B cell (primary cell): Measurements from ENCODE around the gene NFILZ. TPM values are rescaled to one million over a fixed set of nuclear protein-coding genes. Genes with fewer than 3 reads are reported as not detected.

Experiments used
- ATAC-seq: fragments of 200-7000 bp; cut with Tn5 transposase; one replicate; pipeline ENCODE4 v1.10.0; 2021; ENCODE audit warnings: low read depth, mild to moderate bottlenecking, moderate number of reproducible peaks, moderate library complexity
- CTCF ChIA-PET: fragments of 350-600 bp; sonication (Branson Sonifier 250); formaldehyde crosslinking; loops from one replicate; lab custom pipeline; 2021; ENCODE audit warnings: antibody characterized with exemption, inconsistent platforms; lab: Charles Lee
- POLR2A ChIA-PET: fragments of 350-600 bp; sonication (Branson Sonifier 250); formaldehyde crosslinking; loops from one replicate; lab custom pipeline; 2021; ENCODE audit warnings: antibody characterized with exemption; lab: Charles Lee
- DNase-seq: peaks from one replicate; pipeline ENCODE4 v3.0.0; 2013
- H2AFZ ChIP-seq: 2 replicates; pipeline ENCODE4 v1.6.1; 2012; ENCODE audit warnings: mild to moderate bottlenecking, low read depth, low read length; ENCODE audit not compliant: insufficient read depth, poor library complexity, severe bottlenecking
- H3K27ac ChIP-seq, 2 donors: 1 replicate in 1 of 2; 2 replicates in 1 of 2; pipeline ENCODE4 v1.5.1; 2012 to 2013; ENCODE audit warnings: low read length in 2 of 2, mild to moderate bottlenecking in 2 of 2, moderate library complexity in 1 of 2
- H3K27me3 ChIP-seq, 4 experiments: fragments of 200-600 bp in 1 of 4; sonication (generic) in 1 of 4; replicated peaks in 1 of 4; 1 replicate in 2 of 4; 2 replicates in 2 of 4; pipeline versions ENCODE4 v1.6.1 to v1.7.0; 2013 to 2016; ENCODE audit warnings: low read length in 3 of 4, mild to moderate bottlenecking in 2 of 4, mixed read lengths in 1 of 4, moderate library complexity in 1 of 4; ENCODE audit not compliant: insufficient read depth in 4 of 4, control insufficient read depth in 3 of 4; ENCODE audit errors: control extremely low read depth in 1 of 4
- H3K36me3 ChIP-seq, 2 experiments: replicated peaks in 1 of 2; 1 replicate in 1 of 2; 2 replicates in 1 of 2; pipeline versions ENCODE4 v1.6.1 to v1.7.1; 2013; ENCODE audit warnings: low read length in 1 of 2; ENCODE audit not compliant: insufficient read depth in 2 of 2, control insufficient read depth in 1 of 2; ENCODE audit errors: control extremely low read depth in 1 of 2, extremely low read depth in 1 of 2
- H3K4me1 ChIP-seq, 2 donors: fragments of 200-600 bp in 1 of 2; sonication (generic) in 1 of 2; 1 replicate in 1 of 2; 2 replicates in 1 of 2; pipeline versions ENCODE4 v1.5.1 to v1.6.1; 2013 to 2017; ENCODE audit warnings: low read length in 2 of 2; ENCODE audit not compliant: control insufficient read depth in 2 of 2, insufficient read depth in 2 of 2
- H3K4me2 ChIP-seq: replicated peaks from 2 replicates; pipeline ENCODE3; 2012; ENCODE audit warnings: mild to moderate bottlenecking, low read depth, low read length; ENCODE audit not compliant: poor library complexity, severe bottlenecking
- H3K4me3 ChIP-seq, 5 experiments: fragments of 200-600 bp in 1 of 5; sonication (generic) in 1 of 5; 1 replicate in 3 of 5; 2 replicates in 2 of 5; pipeline versions ENCODE4 v1.5.1 to v1.7.0; 2011 to 2016; ENCODE audit warnings: low read length in 4 of 5, mild to moderate bottlenecking in 4 of 5, low read depth in 2 of 5, control low read depth in 1 of 5, moderate library complexity in 1 of 5; ENCODE audit not compliant: insufficient read depth in 1 of 5; ENCODE audit errors: control extremely low read depth in 1 of 5, extremely low read depth in 1 of 5
- H3K79me2 ChIP-seq: fragments of 200-600 bp; sonication (generic); one replicate; pipeline ENCODE4 v1.6.0; 2016; ENCODE audit warnings: low read length; ENCODE audit not compliant: control insufficient read depth, insufficient read depth
- H3K9ac ChIP-seq: fragments of 200-600 bp; sonication (generic); 2 replicates; pipeline ENCODE4 v1.6.1; 2017; ENCODE audit warnings: mild to moderate bottlenecking, low read length, moderate library complexity
- H3K9me3 ChIP-seq, 3 donors: one replicate each; pipeline versions ENCODE4 v1.6.1 to v1.7.1; 2013; ENCODE audit warnings: low read length in 2 of 3; ENCODE audit not compliant: control insufficient read depth in 2 of 3, insufficient read depth in 1 of 3; ENCODE audit errors: control extremely low read depth in 1 of 3
- H4K20me1 ChIP-seq: 2 replicates; pipeline ENCODE4 v1.6.0; 2012; ENCODE audit warnings: mild to moderate bottlenecking, low read length; ENCODE audit not compliant: insufficient read depth, control insufficient read depth, poor library complexity, severe bottlenecking
- H3K27ac Mint-ChIP-seq: one replicate; pipeline ENCODE4 v1.8.0; 2021; ENCODE audit warnings: mixed read lengths
- H3K27me3 Mint-ChIP-seq: one replicate; pipeline ENCODE4 v1.8.0; 2021; ENCODE audit warnings: mixed read lengths
- H3K4me1 Mint-ChIP-seq: one replicate; pipeline ENCODE4 v1.8.0; 2021; ENCODE audit warnings: mixed read lengths
- H3K4me3 Mint-ChIP-seq: one replicate; pipeline ENCODE4 v1.8.0; 2021; ENCODE audit warnings: mixed read lengths
- H3K9me3 Mint-ChIP-seq: one replicate; pipeline ENCODE4 v1.8.0; 2022; ENCODE audit warnings: mixed read lengths; ENCODE audit not compliant: insufficient read depth
- EZH2 ChIP-seq: IDR thresholded peaks from 2 replicates; pipeline ENCODE4 v1.6.1; 2012; ENCODE audit warnings: borderline replicate concordance, low read depth, mild to moderate bottlenecking, moderate library complexity, low read length; ENCODE audit not compliant: insufficient read depth, poor library complexity, severe bottlenecking
- WGBS: methylation state at CpG from one replicate; pipeline ENCODE4 v1.1.5; 2013; ENCODE audit warnings: missing lambda C conversion rate; ENCODE audit not compliant: insufficient coverage; 5-methylcytosine and 5-hydroxymethylcytosine counted together
- intact Hi-C: fragments of 100-400 bp; cut with micrococcal nuclease; formaldehyde crosslinking; loops from one replicate; pipeline ENCODE4 v1.10.0; 2022
- polyA plus RNA-seq: library from polyadenylated mRNA; depleted of rRNA; stranded (reverse); fragments of >200 nt; gene quantifications from 2 replicates; pipeline ENCODE4 v1.2.3, GENCODE V29; 2012
- total RNA-seq, 2 donors: library from RNA; stranded (reverse); fragments of 120-200 nt in 1 of 2; gene quantifications; 1 replicate in 1 of 2; 2 replicates in 1 of 2; pipeline versions ENCODE4 v1.2.3 to v1.2.4, GENCODE V29; 2013 to 2022
- TF ChIP-seq, protein P1 (sequence below): fragments of 200-600 bp; IDR thresholded peaks from one replicate; pipeline ENCODE4 v1.8.0; 2022; ENCODE audit warnings: antibody characterized with exemption, mild to moderate bottlenecking

Gene NFILZ
- total and polyA plus RNA-seq, 2 donors (not counting 1 experiment from before 2014, with no cell fraction given): not detected

DNA sequence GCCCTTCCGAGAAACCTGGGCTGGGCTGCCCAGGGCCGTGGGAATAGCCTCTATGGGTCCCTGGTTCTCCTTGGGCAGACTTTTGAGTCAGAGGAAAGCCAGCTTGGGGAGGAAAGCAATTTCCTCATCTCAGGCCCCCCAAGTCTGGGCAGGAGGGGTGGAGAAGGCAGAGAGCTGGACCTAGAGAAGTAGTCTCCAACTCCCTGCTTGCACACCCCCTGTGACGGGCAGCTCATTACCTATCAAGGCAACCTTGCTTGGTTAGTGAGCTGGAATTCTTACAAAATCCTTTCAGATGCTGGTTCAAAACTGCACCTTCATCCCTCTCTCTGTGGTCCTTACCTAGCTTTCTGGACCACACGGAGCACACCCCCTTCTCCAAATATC is 34.2 kb downstream of the NFILZ start:
- intact Hi-C loops: no loop called here
- no peak for ATAC-seq
- Histone ChIP-seq H3K4me2 (peak overlapping the region; percentile 82), H2AFZ (peak overlapping the region; percentile 75), H3K79me2 (no peaks in the 10 kb centered on the region), H4K20me1 (no peaks in the 10 kb centered on the region), H3K9ac (peak overlapping the region; percentile 49), H3K27ac (peak overlapping the region in 1 of 2 donors; percentile 60), H3K9me3 (peaks cover 0 to 5% (median 0%) of the 10 kb centered on the region in 3 donors), H3K27me3 (no peaks in the 10 kb centered on the region), H3K36me3 (no peaks in the 10 kb centered on the region), H3K4me1 (peaks cover 15 to 16% of the 10 kb centered on the region in 2 donors), H3K4me3 (peak overlapping the region in 3 of 5 experiments; percentile 31 to 56 (median 36))
- 50% methylated on average over 4 of the region's 4 CpGs for WGBS
- peak overlapping the region; percentile 10 for H3K4me3 Mint-ChIP-seq
- POLR2A ChIA-PET: no interaction called here
- no peak overlapping the region for H3K27ac Mint-ChIP-seq
- no peak for DNase-seq
- CTCF ChIA-PET: interaction anchor here (1.3 kb wide), 1 partner anchor 11 kb away, joined by 4 read pairs; no protein-coding TSS in a partner anchor
- peaks cover 3% of the 10 kb centered on the region for H3K9me3 Mint-ChIP-seq
- H3K4me1 Mint-ChIP-seq: peaks cover 21% of the 10 kb centered on the region
- TF ChIP-seq EZH2: no peak
- TF ChIP-seq, protein P1, sequence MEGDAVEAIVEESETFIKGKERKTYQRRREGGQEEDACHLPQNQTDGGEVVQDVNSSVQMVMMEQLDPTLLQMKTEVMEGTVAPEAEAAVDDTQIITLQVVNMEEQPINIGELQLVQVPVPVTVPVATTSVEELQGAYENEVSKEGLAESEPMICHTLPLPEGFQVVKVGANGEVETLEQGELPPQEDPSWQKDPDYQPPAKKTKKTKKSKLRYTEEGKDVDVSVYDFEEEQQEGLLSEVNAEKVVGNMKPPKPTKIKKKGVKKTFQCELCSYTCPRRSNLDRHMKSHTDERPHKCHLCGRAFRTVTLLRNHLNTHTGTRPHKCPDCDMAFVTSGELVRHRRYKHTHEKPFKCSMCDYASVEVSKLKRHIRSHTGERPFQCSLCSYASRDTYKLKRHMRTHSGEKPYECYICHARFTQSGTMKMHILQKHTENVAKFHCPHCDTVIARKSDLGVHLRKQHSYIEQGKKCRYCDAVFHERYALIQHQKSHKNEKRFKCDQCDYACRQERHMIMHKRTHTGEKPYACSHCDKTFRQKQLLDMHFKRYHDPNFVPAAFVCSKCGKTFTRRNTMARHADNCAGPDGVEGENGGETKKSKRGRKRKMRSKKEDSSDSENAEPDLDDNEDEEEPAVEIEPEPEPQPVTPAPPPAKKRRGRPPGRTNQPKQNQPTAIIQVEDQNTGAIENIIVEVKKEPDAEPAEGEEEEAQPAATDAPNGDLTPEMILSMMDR: no peak
- H3K27me3 Mint-ChIP-seq: peaks cover 3% of the 10 kb centered on the region

- Mint-ChIP-seq H3K27me3 (peaks cover 3% of the 10 kb centered on the region), H3K9me3 (peaks cover 3% of the 10 kb centered on the region), H3K4me3 (peak overlapping the region; percentile 40), H3K27ac (no peak overlapping the region), H3K4me1 (peaks cover 27% of the 10 kb centered on the region)
- H3K9ac ChIP-seq: no peak overlapping the region
- no peaks in the 10 kb centered on the region for H3K36me3 ChIP-seq
- H2AFZ ChIP-seq: no peak overlapping the region
- WGBS: no CpG with 5 or more reads among the region's 3 CpGs
- ChIA-PET POLR2A (no interaction called here), CTCF (interaction anchor here (0.6 to 1.1 kb wide), 2 partner anchors 10 to 13 kb away, joined by 3 read pairs; no protein-coding TSS in a partner anchor)
- peaks cover 0 to 5% (median 0%) of the 10 kb centered on the region in 3 donors for H3K9me3 ChIP-seq
- no peaks in the 10 kb centered on the region for H3K79me2 ChIP-seq
- no peak overlapping the region for H3K4me3 ChIP-seq
- peaks cover 19 to 21% of the 10 kb centered on the region in 2 donors for H3K4me1 ChIP-seq
- no peaks in the 10 kb centered on the region for H3K27me3 ChIP-seq
- no peak for DNase-seq
- no peak for ATAC-seq
- TF ChIP-seq, protein P1: no peak
- no peak for TF ChIP-seq EZH2
- H3K27ac ChIP-seq: no peak overlapping the region
- H4K20me1 ChIP-seq: no peaks in the 10 kb centered on the region
- intact Hi-C loops: no loop called here
- H3K4me2 ChIP-seq: no peak overlapping the region
Measured at GRCh38 chr19:8665468-8666213, 35.2 kb downstream of the NFILZ start.
